HepG2 (cell line): ENCODE measurements around the gene KDM2B. TPM values are rescaled to one million over a fixed set of nuclear protein-coding genes. Genes with fewer than 3 reads are reported as not detected.

Experiments
- ATAC-seq: fragments of 200-7000 bp; cut with Tn5 transposase; 3 replicates; pipeline ENCODE4 v1.9.1; 2020; ENCODE audit warnings: mild to moderate bottlenecking, moderate library complexity
- BruUV-seq: library from RNA; stranded (reverse); fragments of 400-500 nt; replicated peaks from 2 replicates; lab custom pipeline; 2021; lab: Mats Ljungman, UMichigan
- CTCF ChIA-PET: fragments of 300-600 bp; formaldehyde crosslinking; extraction: SDS; loops from one replicate; lab custom pipeline; 2021; ENCODE audit warnings: low total read pairs, inconsistent platforms, low intra/inter-chr PET ratio; lab: Yijun Ruan, JAX
- POLR2A ChIA-PET: fragments of 350-600 bp; sonication (Branson Sonifier 250); formaldehyde crosslinking; loops from one replicate; lab custom pipeline; 2020; ENCODE audit warnings: antibody characterized with exemption, inconsistent platforms; lab: Yijun Ruan, JAX
- DNase-seq: peaks from one replicate; pipeline ENCODE4 v3.0.0-alpha.2; 2015; ENCODE audit warnings: low spot score
- FAIRE-seq: peaks from 3 replicates; lab custom pipeline; 2011; peaks lifted over from hg19 to GRCh38; lab: Jason Lieb, UNC
- H2AFZ ChIP-seq: one replicate; pipeline ENCODE4 v1.6.1; 2011; ENCODE audit warnings: low read length, inconsistent platforms
- H3K27ac ChIP-seq: fragments of 300-600 bp; 3 replicates; pipeline ENCODE4 v1.8.0; 2011; ENCODE audit warnings: mixed run types, mild to moderate bottlenecking, mixed read lengths, low read length, inconsistent platforms; ENCODE audit not compliant: insufficient read depth; ENCODE audit errors: extremely low read length
- H3K27me3 ChIP-seq, 2 experiments: fragments of 200-600 bp in 1 of 2; 2 replicates in 1 of 2; 3 replicates in 1 of 2; pipeline versions ENCODE4 v1.6.0 to v1.8.0; 2011; ENCODE audit warnings: low read length in 2 of 2, mild to moderate bottlenecking in 2 of 2, moderate library complexity in 2 of 2, inconsistent platforms in 1 of 2; ENCODE audit not compliant: insufficient read depth in 2 of 2, control insufficient read depth in 1 of 2
- H3K36me3 ChIP-seq, 2 experiments: fragments of 200-600 bp in 1 of 2; replicated peaks in 1 of 2; 2 replicates in 1 of 2; 3 replicates in 1 of 2; pipeline versions ENCODE4 v1.5.1 to v1.8.0; 2011; ENCODE audit warnings: low read length in 2 of 2, inconsistent platforms in 1 of 2; ENCODE audit not compliant: insufficient read depth in 2 of 2, control insufficient read depth in 1 of 2
- H3K4me1 ChIP-seq: 2 replicates; pipeline ENCODE4 v1.5.1; 2012; ENCODE audit warnings: low read length, inconsistent platforms; ENCODE audit not compliant: insufficient read depth
- H3K4me2 ChIP-seq: 2 replicates; pipeline ENCODE4 v1.6.0; 2011; ENCODE audit warnings: low read depth, low read length, inconsistent platforms
- H3K4me3 ChIP-seq, 3 experiments: fragments of 200-600 bp in 1 of 3; sonication (generic), shearing (Covaris generic) in 1 of 3; replicated peaks in 1 of 3; 2 replicates each; pipeline ENCODE4 v1.5.1; 2011 to 2016; ENCODE audit warnings: low read length in 3 of 3, inconsistent platforms in 2 of 3, low read depth in 2 of 3, mild to moderate bottlenecking in 2 of 3, control low read depth in 1 of 3, mixed read lengths in 1 of 3; ENCODE audit not compliant: insufficient read depth in 1 of 3
- H3K79me2 ChIP-seq: one replicate; pipeline ENCODE4 v1.6.1; 2011; ENCODE audit warnings: low read length, inconsistent platforms; ENCODE audit not compliant: insufficient read depth
- H3K9ac ChIP-seq: 2 replicates; pipeline ENCODE4 v1.6.0; 2011; ENCODE audit warnings: mild to moderate bottlenecking, low read depth, low read length, inconsistent platforms; ENCODE audit not compliant: insufficient read depth
- H3K9me3 ChIP-seq: 2 replicates; pipeline ENCODE4 v1.5.1; 2012; ENCODE audit warnings: mild to moderate bottlenecking, low read length
- H4K20me1 ChIP-seq: 2 replicates; pipeline ENCODE4 v1.6.0; 2011; ENCODE audit warnings: inconsistent platforms, mild to moderate bottlenecking, low read length, moderate library complexity; ENCODE audit not compliant: insufficient read depth
- AKAP8 ChIP-seq: sonication (generic); formaldehyde crosslinking; IDR thresholded peaks from 2 replicates; pipeline ENCODE4 v1.5.1; 2020; ENCODE audit warnings: mild to moderate bottlenecking, missing genetic modification reagents
- ELF1 ChIP-seq: sonication (generic); formaldehyde crosslinking; IDR thresholded peaks from 2 replicates; pipeline ENCODE4 v1.4.0; 2020; ENCODE audit warnings: missing genetic modification reagents
- FOXC1 ChIP-seq: sonication (generic); formaldehyde crosslinking; IDR thresholded peaks from 2 replicates; pipeline ENCODE4 v1.8.0; 2022; ENCODE audit warnings: mild to moderate bottlenecking, missing genetic modification reagents, borderline replicate concordance
- PTBP1 ChIP-seq: fragments of 200-400 bp; formaldehyde crosslinking; IDR thresholded peaks from 2 replicates; pipeline ENCODE4 v1.6.1; 2018; ENCODE audit warnings: low read length, low read depth; ENCODE audit not compliant: poor library complexity, severe bottlenecking
- SP1 ChIP-seq, 2 experiments: fragments of 450-650 bp in 1 of 2; sonication (generic) in 1 of 2; formaldehyde crosslinking in 1 of 2; IDR thresholded peaks; 2 replicates each; pipeline versions ENCODE4 v1.4.0 to v1.6.1; 2016 to 2020; ENCODE audit warnings: missing genetic modification reagents in 1 of 2
- ZNF136 ChIP-seq: sonication (generic); formaldehyde crosslinking; IDR thresholded peaks from 2 replicates; pipeline ENCODE4 v1.8.1; 2022; ENCODE audit warnings: low read depth, mild to moderate bottlenecking, moderate library complexity, missing genetic modification reagents
- ZNF17 ChIP-seq: sonication (generic); formaldehyde crosslinking; IDR thresholded peaks from 2 replicates; pipeline ENCODE4 v1.5.0; 2020; ENCODE audit warnings: mild to moderate bottlenecking, missing genetic modification reagents
- ZNF44 ChIP-seq: sonication (generic); formaldehyde crosslinking; IDR thresholded peaks from 2 replicates; pipeline ENCODE4 v1.5.1; 2020; ENCODE audit warnings: mild to moderate bottlenecking, missing genetic modification reagents
- ZNF451 ChIP-seq: sonication (generic); formaldehyde crosslinking; IDR thresholded peaks from 2 replicates; pipeline ENCODE4 v1.5.0; 2020; ENCODE audit warnings: mild to moderate bottlenecking, missing genetic modification reagents
- ZNF552 ChIP-seq: sonication (generic); formaldehyde crosslinking; IDR thresholded peaks from 2 replicates; pipeline ENCODE4 v1.9.0; 2022; ENCODE audit warnings: missing genetic modification reagents, mild to moderate bottlenecking, borderline replicate concordance
- ZSCAN29 ChIP-seq: sonication (generic); formaldehyde crosslinking; conservative IDR thresholded peaks from 2 replicates; pipeline ENCODE4 v1.4.0; 2020; ENCODE audit warnings: mild to moderate bottlenecking, missing genetic modification reagents
- WGBS: methylation state at CpG from one replicate; pipeline ENCODE4 v1.1.6; 2017; ENCODE audit warnings: low lambda C conversion rate; 5-methylcytosine and 5-hydroxymethylcytosine counted together
- in situ Hi-C: cut with HindIII; loops from 2 replicates; pipeline ENCODE4 v1.10.0; 2017; ENCODE audit warnings: low pct_unique_long_range_greater_than_20kb; ENCODE audit not compliant: extremely low pct_ligation_motif_present
- intact Hi-C: fragments of 100-400 bp; cut with micrococcal nuclease; formaldehyde crosslinking; loops from one replicate; pipeline ENCODE4 v1.10.0; 2022; ENCODE audit not compliant: unreplicated experiment
- polyA plus RNA-seq, 8 experiments: library from polyadenylated mRNA; depleted of rRNA in 3 of 8; stranded (reverse) in 7 of 8; unstranded in 1 of 8; fragments of >200 nt; fragmentation: Illumina TruSeq in 4 of 8; extraction: Trizol in 4 of 8; gene quantifications; 2 replicates each; pipeline versions ENCODE4 v1.2.1 to v1.2.3, GENCODE V29; 2011 to 2016; ENCODE audit warnings: low read depth in 4 of 8, missing spikeins in 1 of 8, mixed read lengths in 1 of 8; ENCODE audit not compliant: insufficient read depth in 1 of 8
- total RNA-seq, 5 experiments: library from RNA; depleted of rRNA; stranded (reverse); fragments of >200 nt; fragmentation: Illumina TruSeq; extraction: Trizol; gene quantifications; 2 replicates each; pipeline ENCODE4 v1.2.3, GENCODE V29; 2016; ENCODE audit warnings: low read depth in 1 of 5
- TF ChIP-seq, protein P1 (sequence below): sonication (generic); formaldehyde crosslinking; IDR thresholded peaks from 2 replicates; pipeline ENCODE4 v1.5.0; 2020; ENCODE audit warnings: mild to moderate bottlenecking, missing genetic modification reagents, borderline replicate concordance

The KDM2B gene
- total and polyA plus RNA-seq, 2 of the 13 experiments (the other 11 are each of a cell fraction or from before 2014, with no cell fraction given) = 17.5 to 26.1 TPM

DNA sequence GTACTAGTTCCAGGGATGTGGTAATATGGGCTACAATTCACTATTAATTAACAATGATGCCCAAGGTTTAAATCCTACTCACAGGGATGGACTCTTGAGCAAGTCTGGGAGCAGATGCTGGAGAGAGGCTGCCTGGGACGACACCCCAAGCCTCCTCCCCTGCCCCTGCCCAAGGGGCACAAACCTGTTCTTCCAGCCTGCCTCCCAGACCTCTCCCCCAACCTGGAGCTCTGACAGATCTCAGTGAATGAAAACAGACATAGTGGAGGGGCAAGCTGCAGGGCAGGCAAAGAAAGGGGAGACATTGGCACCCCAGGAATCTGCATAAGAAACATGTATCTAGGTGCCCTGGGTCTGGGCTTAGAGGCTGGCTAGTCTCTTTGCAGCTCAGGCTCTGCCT is 5.8 kb downstream of the KDM2B start:
- Histone ChIP-seq H3K4me1 (peaks cover 34% of the 10 kb centered on the region), H3K27me3 (no peaks in the 10 kb centered on the region), H3K4me2 (no peak overlapping the region), H3K36me3 (peaks cover 0 to 6% of the 10 kb centered on the region in 2 experiments; a peak in 2 of 5 replicates), H3K27ac (no peak overlapping the region), H3K79me2 (no peaks in the 10 kb centered on the region), H3K4me3 (no peak overlapping the region), H2AFZ (no peak overlapping the region), H3K9ac (no peak overlapping the region), H4K20me1 (no peaks in the 10 kb centered on the region), H3K9me3 (no peaks in the 10 kb centered on the region)
- BruUV-seq = no TSS peak
- no peak for ATAC-seq
- POLR2A ChIA-PET = no interaction called here
- TF ChIP-seq AKAP8 (CRISPR knock-in tag) (no peak), ZNF136 (CRISPR knock-in tag) (no peak), ZNF17 (no peak), PTBP1 (no peak), SP1 (IDR thresholded peaks at IDR 0.05) (no peak), SP1 (CRISPR knock-in tag; IDR thresholded peaks at IDR 0.05) (no peak)
- in situ Hi-C loops = no loop called here
- intact Hi-C loops = no loop called here
- CTCF ChIA-PET = no interaction called here
- WGBS = 100% methylated on average over 1 of the region's 1 CpG
- no peak for DNase-seq
- no peak for FAIRE-seq

DNA sequence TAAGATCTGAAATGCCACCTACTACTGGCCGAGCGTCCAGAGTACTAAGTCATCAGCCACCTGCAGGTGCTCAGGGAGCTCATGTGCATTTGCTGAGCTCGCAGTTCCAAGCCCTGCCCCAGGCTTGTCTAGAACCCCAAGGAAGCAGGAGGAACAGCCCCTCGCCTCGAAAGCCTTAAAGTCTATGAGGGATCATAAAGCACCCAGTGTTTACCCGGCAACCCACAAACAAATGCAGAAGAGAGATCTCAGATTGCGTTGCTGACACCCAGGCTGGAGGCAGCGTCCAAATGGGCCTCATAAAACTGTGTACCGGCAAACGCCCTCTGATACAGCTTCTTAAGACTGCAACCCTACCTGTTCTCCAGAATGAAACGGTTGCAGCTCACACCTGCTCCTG is 6.8 kb downstream of the KDM2B start:
- H3K4me3 ChIP-seq = no peak overlapping the region
- in situ Hi-C loops (no loop called here), intact Hi-C loops (no loop called here)
- peaks cover 34% of the 10 kb centered on the region for H3K4me1 ChIP-seq
- no peaks in the 10 kb centered on the region for H3K27me3 ChIP-seq
- ATAC-seq = no peak
- no peak overlapping the region for H3K4me2 ChIP-seq
- no peak overlapping the region for H3K27ac ChIP-seq
- no peak for DNase-seq
- no peak overlapping the region for H3K9ac ChIP-seq
- no peak overlapping the region for H2AFZ ChIP-seq
- H4K20me1 ChIP-seq = no peaks in the 10 kb centered on the region
- CTCF ChIA-PET = no interaction called here
- no peak for FAIRE-seq
- no peaks in the 10 kb centered on the region for H3K9me3 ChIP-seq
- BruUV-seq = no TSS peak
- 84% methylated on average over 7 of the region's 11 CpGs for WGBS
- no peaks in the 10 kb centered on the region for H3K79me2 ChIP-seq
- POLR2A ChIA-PET = no interaction called here
- H3K36me3 ChIP-seq = peaks cover 0 to 6% of the 10 kb centered on the region in 2 experiments; a peak in 2 of 5 replicates
- TF ChIP-seq ZNF451 (CRISPR knock-in tag) (no peak), ELF1 (CRISPR knock-in tag) (no peak), ZNF552 (CRISPR knock-in tag) (no peak), ZSCAN29 (CRISPR knock-in tag) (no peak), ZNF44 (no peak), FOXC1 (no peak)
- TF ChIP-seq, protein P1, sequence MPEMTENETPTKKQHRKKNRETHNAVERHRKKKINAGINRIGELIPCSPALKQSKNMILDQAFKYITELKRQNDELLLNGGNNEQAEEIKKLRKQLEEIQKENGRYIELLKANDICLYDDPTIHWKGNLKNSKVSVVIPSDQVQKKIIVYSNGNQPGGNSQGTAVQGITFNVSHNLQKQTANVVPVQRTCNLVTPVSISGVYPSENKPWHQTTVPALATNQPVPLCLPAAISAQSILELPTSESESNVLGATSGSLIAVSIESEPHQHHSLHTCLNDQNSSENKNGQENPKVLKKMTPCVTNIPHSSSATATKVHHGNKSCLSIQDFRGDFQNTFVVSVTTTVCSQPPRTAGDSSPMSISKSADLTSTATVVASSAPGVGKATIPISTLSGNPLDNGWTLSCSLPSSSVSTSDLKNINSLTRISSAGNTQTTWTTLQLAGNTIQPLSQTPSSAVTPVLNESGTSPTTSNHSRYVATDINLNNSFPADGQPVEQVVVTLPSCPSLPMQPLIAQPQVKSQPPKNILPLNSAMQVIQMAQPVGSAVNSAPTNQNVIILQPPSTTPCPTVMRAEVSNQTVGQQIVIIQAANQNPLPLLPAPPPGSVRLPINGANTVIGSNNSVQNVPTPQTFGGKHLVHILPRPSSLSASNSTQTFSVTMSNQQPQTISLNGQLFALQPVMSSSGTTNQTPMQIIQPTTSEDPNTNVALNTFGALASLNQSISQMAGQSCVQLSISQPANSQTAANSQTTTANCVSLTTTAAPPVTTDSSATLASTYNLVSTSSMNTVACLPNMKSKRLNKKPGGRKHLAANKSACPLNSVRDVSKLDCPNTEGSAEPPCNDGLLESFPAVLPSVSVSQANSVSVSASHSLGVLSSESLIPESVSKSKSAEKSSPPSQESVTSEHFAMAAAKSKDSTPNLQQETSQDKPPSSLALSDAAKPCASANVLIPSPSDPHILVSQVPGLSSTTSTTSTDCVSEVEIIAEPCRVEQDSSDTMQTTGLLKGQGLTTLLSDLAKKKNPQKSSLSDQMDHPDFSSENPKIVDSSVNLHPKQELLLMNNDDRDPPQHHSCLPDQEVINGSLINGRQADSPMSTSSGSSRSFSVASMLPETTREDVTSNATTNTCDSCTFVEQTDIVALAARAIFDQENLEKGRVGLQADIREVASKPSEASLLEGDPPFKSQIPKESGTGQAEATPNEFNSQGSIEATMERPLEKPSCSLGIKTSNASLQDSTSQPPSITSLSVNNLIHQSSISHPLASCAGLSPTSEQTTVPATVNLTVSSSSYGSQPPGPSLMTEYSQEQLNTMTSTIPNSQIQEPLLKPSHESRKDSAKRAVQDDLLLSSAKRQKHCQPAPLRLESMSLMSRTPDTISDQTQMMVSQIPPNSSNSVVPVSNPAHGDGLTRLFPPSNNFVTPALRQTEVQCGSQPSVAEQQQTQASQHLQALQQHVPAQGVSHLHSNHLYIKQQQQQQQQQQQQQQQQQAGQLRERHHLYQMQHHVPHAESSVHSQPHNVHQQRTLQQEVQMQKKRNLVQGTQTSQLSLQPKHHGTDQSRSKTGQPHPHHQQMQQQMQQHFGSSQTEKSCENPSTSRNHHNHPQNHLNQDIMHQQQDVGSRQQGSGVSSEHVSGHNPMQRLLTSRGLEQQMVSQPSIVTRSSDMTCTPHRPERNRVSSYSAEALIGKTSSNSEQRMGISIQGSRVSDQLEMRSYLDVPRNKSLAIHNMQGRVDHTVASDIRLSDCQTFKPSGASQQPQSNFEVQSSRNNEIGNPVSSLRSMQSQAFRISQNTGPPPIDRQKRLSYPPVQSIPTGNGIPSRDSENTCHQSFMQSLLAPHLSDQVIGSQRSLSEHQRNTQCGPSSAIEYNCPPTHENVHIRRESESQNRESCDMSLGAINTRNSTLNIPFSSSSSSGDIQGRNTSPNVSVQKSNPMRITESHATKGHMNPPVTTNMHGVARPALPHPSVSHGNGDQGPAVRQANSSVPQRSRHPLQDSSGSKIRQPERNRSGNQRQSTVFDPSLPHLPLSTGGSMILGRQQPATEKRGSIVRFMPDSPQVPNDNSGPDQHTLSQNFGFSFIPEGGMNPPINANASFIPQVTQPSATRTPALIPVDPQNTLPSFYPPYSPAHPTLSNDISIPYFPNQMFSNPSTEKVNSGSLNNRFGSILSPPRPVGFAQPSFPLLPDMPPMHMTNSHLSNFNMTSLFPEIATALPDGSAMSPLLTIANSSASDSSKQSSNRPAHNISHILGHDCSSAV (CRISPR knock-in tag) = no peak
